CD14-positive monocyte (primary cell): ENCODE data around the gene WASF2. TPM values are rescaled to one million over a fixed set of nuclear protein-coding genes. Genes with fewer than 3 reads are reported as not detected.
A peak's percentile ranks its signal among the peaks of the same experiment; 100 is the strongest.

ENCODE experiments used
- DNase-seq, 3 donors: peaks; one replicate each; pipeline ENCODE4 v3.0.0-alpha.2; 2011 to 2022
- H2AFZ ChIP-seq: 2 replicates; pipeline ENCODE4 v1.6.0; 2012; ENCODE audit warnings: mild to moderate bottlenecking, low read depth, low read length, inconsistent platforms; ENCODE audit not compliant: insufficient read depth, poor library complexity, severe bottlenecking
- H3K27ac ChIP-seq, 2 donors: 1 replicate in 1 of 2; 2 replicates in 1 of 2; pipeline ENCODE4 v1.5.1; 2012 to 2013; ENCODE audit warnings: low read length in 2 of 2, control low read depth in 1 of 2, inconsistent platforms in 1 of 2, low read depth in 1 of 2, mild to moderate bottlenecking in 1 of 2
- H3K27me3 ChIP-seq, 2 donors: one replicate each; pipeline versions ENCODE4 v1.6.0 to v1.6.1; 2011 to 2013; ENCODE audit warnings: low read length in 2 of 2; ENCODE audit not compliant: control insufficient read depth in 2 of 2, insufficient read depth in 2 of 2
- H3K36me3 ChIP-seq, 2 donors: replicated peaks in 1 of 2; 1 replicate in 1 of 2; 2 replicates in 1 of 2; pipeline versions ENCODE4 v1.5.1 to v1.6.1; 2012 to 2013; ENCODE audit warnings: low read length in 2 of 2, control low read depth in 1 of 2, inconsistent platforms in 1 of 2, mild to moderate bottlenecking in 1 of 2; ENCODE audit not compliant: insufficient read depth in 2 of 2, control insufficient read depth in 1 of 2
- H3K4me1 ChIP-seq, 2 donors: 1 replicate in 1 of 2; 2 replicates in 1 of 2; pipeline versions ENCODE4 v1.5.1 to v1.6.1; 2012 to 2013; ENCODE audit warnings: low read length in 2 of 2, control low read depth in 1 of 2, inconsistent platforms in 1 of 2, mild to moderate bottlenecking in 1 of 2, moderate library complexity in 1 of 2; ENCODE audit not compliant: insufficient read depth in 2 of 2, control insufficient read depth in 1 of 2
- H3K4me2 ChIP-seq: replicated peaks from 2 replicates; pipeline ENCODE3; 2012; ENCODE audit warnings: low read length, moderate library complexity, mild to moderate bottlenecking; ENCODE audit not compliant: poor library complexity, severe bottlenecking; ENCODE audit errors: extremely low read depth
- H3K4me3 ChIP-seq, 3 experiments: fragments of 200-600 bp in 1 of 3; sonication (generic) in 1 of 3; replicated peaks in 1 of 3; 1 replicate in 2 of 3; 2 replicates in 1 of 3; pipeline ENCODE4 v1.5.1; 2011 to 2013; ENCODE audit warnings: low read length in 3 of 3, mild to moderate bottlenecking in 3 of 3, control low read depth in 2 of 3, low read depth in 2 of 3, inconsistent platforms in 1 of 3, moderate library complexity in 1 of 3
- H3K79me2 ChIP-seq: 2 replicates; pipeline ENCODE4 v1.6.0; 2012; ENCODE audit warnings: mild to moderate bottlenecking, control low read depth, inconsistent platforms, low read length, moderate library complexity; ENCODE audit not compliant: insufficient read depth
- H3K9ac ChIP-seq: 2 replicates; pipeline ENCODE4 v1.6.0; 2017; ENCODE audit warnings: low read length, mild to moderate bottlenecking; ENCODE audit not compliant: insufficient read depth, poor library complexity, severe bottlenecking
- H3K9me3 ChIP-seq, 2 donors: replicated peaks in 1 of 2; 1 replicate in 1 of 2; 2 replicates in 1 of 2; pipeline versions ENCODE4 v1.5.1 to v1.6.1; 2012 to 2013; ENCODE audit warnings: low read length in 2 of 2, control low read depth in 1 of 2; ENCODE audit not compliant: control insufficient read depth in 1 of 2, insufficient read depth in 1 of 2
- H4K20me1 ChIP-seq: 2 replicates; pipeline ENCODE4 v1.6.0; 2012; ENCODE audit warnings: mild to moderate bottlenecking, low read length, control low read depth, moderate library complexity; ENCODE audit not compliant: insufficient read depth
- H3K27ac Mint-ChIP-seq, 7 donors: one replicate each; pipeline ENCODE4 v1.8.0; 2020; ENCODE audit warnings: mild to moderate bottlenecking in 7 of 7, mixed read lengths in 7 of 7, moderate library complexity in 6 of 7, inconsistent platforms in 2 of 7
- H3K27me3 Mint-ChIP-seq, 3 donors: one replicate each; pipeline ENCODE4 v1.8.0; 2021 to 2022; ENCODE audit warnings: low read depth in 3 of 3, mild to moderate bottlenecking in 3 of 3, mixed read lengths in 3 of 3, moderate library complexity in 3 of 3, inconsistent platforms in 1 of 3
- H3K36me3 Mint-ChIP-seq, 2 donors: one replicate each; pipeline ENCODE4 v1.8.0; 2020; ENCODE audit warnings: mixed read lengths in 2 of 2, inconsistent platforms in 1 of 2, mild to moderate bottlenecking in 1 of 2
- H3K4me1 Mint-ChIP-seq: one replicate; pipeline ENCODE4 v1.8.0; 2020; ENCODE audit warnings: mild to moderate bottlenecking, mixed read lengths
- H3K4me3 Mint-ChIP-seq, 2 donors: one replicate each; pipeline ENCODE4 v1.8.0; 2020; ENCODE audit warnings: mild to moderate bottlenecking in 2 of 2, mixed read lengths in 2 of 2, moderate library complexity in 1 of 2
- H3K9me3 Mint-ChIP-seq, 7 donors: one replicate each; pipeline ENCODE4 v1.8.0; 2020 to 2022; ENCODE audit warnings: mixed read lengths in 7 of 7, mild to moderate bottlenecking in 6 of 7, moderate library complexity in 6 of 7, inconsistent platforms in 2 of 7
- CTCF ChIP-seq: fragments of 200-600 bp; IDR thresholded peaks from one replicate; pipeline ENCODE4 v1.8.0; 2022; ENCODE audit warnings: antibody characterized with exemption, mild to moderate bottlenecking
- WGBS: methylation state at CpG from one replicate; pipeline ENCODE4 v1.1.5; 2013; ENCODE audit warnings: missing lambda C conversion rate; ENCODE audit not compliant: insufficient coverage; 5-methylcytosine and 5-hydroxymethylcytosine counted together
- intact Hi-C, 2 donors: fragments of 100-400 bp; cut with micrococcal nuclease; formaldehyde crosslinking; loops; one replicate each; pipeline versions ENCODE4 v1.15.0 to v1.15.1; 2023
- polyA plus RNA-seq, 3 donors: library from polyadenylated mRNA; depleted of rRNA in 1 of 3; unstranded in 2 of 3; stranded (reverse) in 1 of 3; fragments of 300-500 nt in 2 of 3; fragments of >200 nt in 1 of 3; fragmentation: Illumina TruSeq in 2 of 3; gene quantifications; 1 replicate in 2 of 3; 2 replicates in 1 of 3; pipeline ENCODE4 v1.2.3, GENCODE V29; 2012 to 2021

Gene WASF2
- polyA plus RNA-seq, 3 donors: 53.5 to 91.6 (median 86.4) TPM

GRCh38 chr1:27507960-27508665 is 18.1 kb upstream of the WASF2 start:
- Mint-ChIP-seq H3K36me3 (no peaks in the 10 kb centered on the region), H3K27ac (peak overlapping the region in 2 of 7 donors; percentile 10 to 42), H3K4me3 (no peak overlapping the region), H3K9me3 (no peaks in the 10 kb centered on the region), H3K4me1 (peaks cover 3% of the 10 kb centered on the region), H3K27me3 (peaks cover 0 to 4% (median 2%) of the 10 kb centered on the region in 3 donors)
- no peak for DNase-seq
- intact Hi-C loops: no loop called here
- Histone ChIP-seq H3K9ac (no peak overlapping the region), H3K4me1 (peaks cover under 1 to 2% of the 10 kb centered on the region in 2 donors), H3K27me3 (no peaks in the 10 kb centered on the region), H3K36me3 (no peaks in the 10 kb centered on the region), H3K4me2 (no peak overlapping the region), H2AFZ (no peak overlapping the region), H3K27ac (no peak overlapping the region), H3K9me3 (no peaks in the 10 kb centered on the region), H4K20me1 (no peaks in the 10 kb centered on the region), H3K4me3 (no peak overlapping the region), H3K79me2 (no peaks in the 10 kb centered on the region)
- TF ChIP-seq CTCF: no peak
- WGBS: 90% methylated on average over 6 of the region's 6 CpGs

GRCh38 chr1:27506703-27507102 is 16.7 kb upstream of the WASF2 start:
- no peak overlapping the region for H3K9ac ChIP-seq
- no peak for DNase-seq
- no peak for TF ChIP-seq CTCF
- H3K9me3 Mint-ChIP-seq: no peaks in the 10 kb centered on the region
- H3K4me1 Mint-ChIP-seq: no peaks in the 10 kb centered on the region
- WGBS: 75% methylated on average over 2 of the region's 6 CpGs
- no peaks in the 10 kb centered on the region for H3K4me1 ChIP-seq
- no peak overlapping the region for H3K4me3 Mint-ChIP-seq
- peak overlapping the region in 1 of 7 donors; percentile 24 for H3K27ac Mint-ChIP-seq
- H3K4me2 ChIP-seq: no peak overlapping the region
- no peaks in the 10 kb centered on the region for H3K9me3 ChIP-seq
- intact Hi-C loops: no loop called here
- no peak overlapping the region for H3K4me3 ChIP-seq
- H3K36me3 ChIP-seq: no peaks in the 10 kb centered on the region
- H3K79me2 ChIP-seq: no peaks in the 10 kb centered on the region
- H3K27me3 Mint-ChIP-seq: peaks cover 0 to 4% (median 2%) of the 10 kb centered on the region in 3 donors
- no peak overlapping the region for H3K27ac ChIP-seq
- H3K36me3 Mint-ChIP-seq: no peaks in the 10 kb centered on the region
- no peak overlapping the region for H2AFZ ChIP-seq
- H4K20me1 ChIP-seq: no peaks in the 10 kb centered on the region
- no peaks in the 10 kb centered on the region for H3K27me3 ChIP-seq
